Testis (tissue), 2 donors: ENCODE measurements around the gene PAGE4.

ENCODE experiments used
- POLR2A ChIP-seq: fragments of 450-650 bp; IDR thresholded peaks from one replicate; pipeline ENCODE4 v1.6.1; 2017; ENCODE audit warnings: antibody characterized with exemption, mild to moderate bottlenecking, moderate library complexity
- TF ChIP-seq, protein P1 (sequence below), 3 experiments: fragments of 450-650 bp in 2 of 3; fragments of 200-600 bp in 1 of 3; sonication (generic) in 1 of 3; IDR thresholded peaks; one replicate each; pipeline ENCODE4 v1.5.1; 2016 to 2019; ENCODE audit warnings: antibody characterized with exemption in 3 of 3, mild to moderate bottlenecking in 2 of 3, moderate library complexity in 1 of 3

DNA sequence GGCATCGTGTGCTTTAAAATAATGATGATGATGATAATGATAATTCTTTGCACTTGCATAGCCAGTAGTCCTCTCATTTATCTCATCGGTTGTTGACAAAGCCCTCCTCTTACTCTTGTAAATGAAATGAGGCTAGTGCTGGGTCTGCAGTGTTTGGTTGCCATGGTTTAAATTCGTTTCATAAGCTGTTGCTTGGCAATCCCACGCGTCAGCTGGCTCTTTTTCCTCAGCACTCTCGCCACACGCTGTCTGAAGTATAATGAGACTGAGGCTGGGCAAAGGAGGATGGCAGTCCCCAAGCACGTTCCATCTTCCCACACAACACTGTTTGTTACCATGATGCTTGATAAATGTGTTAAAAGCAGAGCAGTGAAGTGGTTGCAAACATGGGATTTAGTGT is 15.5 kb downstream of the PAGE4 start:
- TF ChIP-seq, protein P1, sequence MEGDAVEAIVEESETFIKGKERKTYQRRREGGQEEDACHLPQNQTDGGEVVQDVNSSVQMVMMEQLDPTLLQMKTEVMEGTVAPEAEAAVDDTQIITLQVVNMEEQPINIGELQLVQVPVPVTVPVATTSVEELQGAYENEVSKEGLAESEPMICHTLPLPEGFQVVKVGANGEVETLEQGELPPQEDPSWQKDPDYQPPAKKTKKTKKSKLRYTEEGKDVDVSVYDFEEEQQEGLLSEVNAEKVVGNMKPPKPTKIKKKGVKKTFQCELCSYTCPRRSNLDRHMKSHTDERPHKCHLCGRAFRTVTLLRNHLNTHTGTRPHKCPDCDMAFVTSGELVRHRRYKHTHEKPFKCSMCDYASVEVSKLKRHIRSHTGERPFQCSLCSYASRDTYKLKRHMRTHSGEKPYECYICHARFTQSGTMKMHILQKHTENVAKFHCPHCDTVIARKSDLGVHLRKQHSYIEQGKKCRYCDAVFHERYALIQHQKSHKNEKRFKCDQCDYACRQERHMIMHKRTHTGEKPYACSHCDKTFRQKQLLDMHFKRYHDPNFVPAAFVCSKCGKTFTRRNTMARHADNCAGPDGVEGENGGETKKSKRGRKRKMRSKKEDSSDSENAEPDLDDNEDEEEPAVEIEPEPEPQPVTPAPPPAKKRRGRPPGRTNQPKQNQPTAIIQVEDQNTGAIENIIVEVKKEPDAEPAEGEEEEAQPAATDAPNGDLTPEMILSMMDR (IDR thresholded peaks at IDR 0.05) = no peak
- no peak for TF ChIP-seq POLR2A
